ENCODE data around the gene EEF1B2. TPM values are rescaled to one million over a fixed set of nuclear protein-coding genes. Genes with fewer than 3 reads are reported as not detected.

EEF1B2 gene
- polyA plus RNA-seq (2012; ENCODE audit: insufficient read length, low read depth), result 471 TPM

DNA sequence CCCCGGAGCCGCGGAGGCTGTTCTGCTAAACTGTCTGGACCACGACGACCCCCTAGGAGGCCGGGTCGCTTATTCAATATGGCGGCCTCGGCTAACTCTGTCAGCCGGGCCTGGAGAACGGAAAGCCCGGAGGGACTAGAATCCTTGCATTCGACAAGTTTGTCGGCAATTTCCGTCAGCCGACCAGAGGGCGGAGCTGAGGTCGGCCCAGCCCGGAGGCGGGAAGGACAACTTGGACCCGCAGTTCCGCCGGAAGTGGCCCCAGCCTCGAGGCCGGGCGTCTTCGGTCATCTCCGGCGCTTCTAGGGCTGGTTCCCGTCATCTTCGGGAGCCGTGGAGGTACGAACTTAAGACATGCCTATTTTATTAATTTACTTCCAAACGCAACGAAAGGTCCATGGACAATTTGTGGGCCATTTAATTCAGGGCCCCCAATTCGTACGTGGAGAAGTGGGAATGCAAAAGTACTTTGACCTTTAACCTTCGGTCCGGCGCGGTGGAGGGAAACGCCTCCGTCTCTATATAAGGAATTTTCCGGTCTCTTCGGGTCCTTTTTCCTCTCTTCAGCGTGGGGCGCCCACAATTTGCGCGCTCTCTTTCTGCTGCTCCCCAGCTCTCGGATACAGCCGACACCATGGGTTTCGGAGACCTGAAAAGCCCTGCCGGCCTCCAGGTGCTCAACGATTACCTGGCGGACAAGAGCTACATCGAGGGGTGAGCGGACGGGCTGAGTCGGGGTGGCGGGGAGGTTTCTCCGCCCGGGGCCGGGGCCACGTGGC, at the start of gene EEF1B2, which contains the start of gene NDUFS1:
EEF1B2 (plus strand) TSS at position 550 of the 779 bp plus-strand sequence; CDS start at position 635, 85 bp downstream.
NDUFS1 (minus strand) TSS at position 99 of the 779 bp plus-strand sequence. CDS start 5,766 bp downstream, outside the sequence.
- TF ChIP-seq POLR2AphosphoS5 (IDR thresholded peaks at IDR 0.05; ENCODE audit: low read depth, low read length), result peak; percentile 90
- no peak for TF ChIP-seq SIN3A (IDR thresholded peaks at IDR 0.05; ENCODE audit: borderline replicate concordance, insufficient read depth, low read length)
- TF ChIP-seq, protein P1, sequence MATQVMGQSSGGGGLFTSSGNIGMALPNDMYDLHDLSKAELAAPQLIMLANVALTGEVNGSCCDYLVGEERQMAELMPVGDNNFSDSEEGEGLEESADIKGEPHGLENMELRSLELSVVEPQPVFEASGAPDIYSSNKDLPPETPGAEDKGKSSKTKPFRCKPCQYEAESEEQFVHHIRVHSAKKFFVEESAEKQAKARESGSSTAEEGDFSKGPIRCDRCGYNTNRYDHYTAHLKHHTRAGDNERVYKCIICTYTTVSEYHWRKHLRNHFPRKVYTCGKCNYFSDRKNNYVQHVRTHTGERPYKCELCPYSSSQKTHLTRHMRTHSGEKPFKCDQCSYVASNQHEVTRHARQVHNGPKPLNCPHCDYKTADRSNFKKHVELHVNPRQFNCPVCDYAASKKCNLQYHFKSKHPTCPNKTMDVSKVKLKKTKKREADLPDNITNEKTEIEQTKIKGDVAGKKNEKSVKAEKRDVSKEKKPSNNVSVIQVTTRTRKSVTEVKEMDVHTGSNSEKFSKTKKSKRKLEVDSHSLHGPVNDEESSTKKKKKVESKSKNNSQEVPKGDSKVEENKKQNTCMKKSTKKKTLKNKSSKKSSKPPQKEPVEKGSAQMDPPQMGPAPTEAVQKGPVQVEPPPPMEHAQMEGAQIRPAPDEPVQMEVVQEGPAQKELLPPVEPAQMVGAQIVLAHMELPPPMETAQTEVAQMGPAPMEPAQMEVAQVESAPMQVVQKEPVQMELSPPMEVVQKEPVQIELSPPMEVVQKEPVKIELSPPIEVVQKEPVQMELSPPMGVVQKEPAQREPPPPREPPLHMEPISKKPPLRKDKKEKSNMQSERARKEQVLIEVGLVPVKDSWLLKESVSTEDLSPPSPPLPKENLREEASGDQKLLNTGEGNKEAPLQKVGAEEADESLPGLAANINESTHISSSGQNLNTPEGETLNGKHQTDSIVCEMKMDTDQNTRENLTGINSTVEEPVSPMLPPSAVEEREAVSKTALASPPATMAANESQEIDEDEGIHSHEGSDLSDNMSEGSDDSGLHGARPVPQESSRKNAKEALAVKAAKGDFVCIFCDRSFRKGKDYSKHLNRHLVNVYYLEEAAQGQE (IDR thresholded peaks at IDR 0.05; ENCODE audit: insufficient read depth in 1 of 2, low read depth in 2 of 2, low read length in 2 of 2), result 0 out of 4 replicates have a peak, but pooled peaks of 1 of the 2 experiments have one; percentile 41
- peak; percentile 57; the same call in 1 of the 2 replicates for TF ChIP-seq TAF1 (IDR thresholded peaks at IDR 0.05; ENCODE audit: borderline replicate concordance, insufficient read depth, low read length)
- TF ChIP-seq FOXP2 (optimal IDR thresholded peaks at IDR 0.05; ENCODE audit: borderline replicate concordance, extremely low read depth, extremely low read length, insufficient read depth), result peak; percentile 57

DNA sequence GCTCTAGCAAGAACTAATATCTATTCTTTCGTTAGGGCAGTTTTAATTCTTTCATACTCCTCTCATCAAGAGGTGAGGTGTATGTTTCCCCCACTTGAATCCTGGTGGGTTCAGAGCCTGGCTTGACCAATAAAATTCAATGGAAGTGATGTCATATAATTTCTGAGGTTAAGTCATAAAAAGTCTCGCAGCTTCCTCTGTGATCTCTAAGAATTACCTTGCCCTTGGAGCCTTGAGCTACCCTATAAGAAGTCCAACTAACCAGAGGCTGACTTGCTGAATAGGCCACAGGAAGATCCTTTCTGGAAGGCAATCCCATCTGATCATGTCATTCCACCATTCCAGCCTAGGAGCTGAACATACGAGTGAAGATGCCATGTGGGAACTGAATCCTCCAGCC, 47.6 kb upstream of the EEF1B2 start:
- no peak for TF ChIP-seq FOXP2 (optimal IDR thresholded peaks at IDR 0.05; ENCODE audit: borderline replicate concordance, extremely low read depth, extremely low read length, insufficient read depth)
- TF ChIP-seq SIN3A (IDR thresholded peaks at IDR 0.05; ENCODE audit: borderline replicate concordance, insufficient read depth, low read length), result no peak
- TF ChIP-seq, protein P1 (IDR thresholded peaks at IDR 0.05; ENCODE audit: insufficient read depth in 1 of 2, low read depth in 2 of 2, low read length in 2 of 2), result no peak

- no peak for TF ChIP-seq SIN3A (IDR thresholded peaks at IDR 0.05; ENCODE audit: borderline replicate concordance, insufficient read depth, low read length)
- no peak for TF ChIP-seq FOXP2 (optimal IDR thresholded peaks at IDR 0.05; ENCODE audit: borderline replicate concordance, extremely low read depth, extremely low read length, insufficient read depth)
These were observed 46.7 kb upstream of the EEF1B2 start for GRCh38 chr2:206112846-206113547.

DNA sequence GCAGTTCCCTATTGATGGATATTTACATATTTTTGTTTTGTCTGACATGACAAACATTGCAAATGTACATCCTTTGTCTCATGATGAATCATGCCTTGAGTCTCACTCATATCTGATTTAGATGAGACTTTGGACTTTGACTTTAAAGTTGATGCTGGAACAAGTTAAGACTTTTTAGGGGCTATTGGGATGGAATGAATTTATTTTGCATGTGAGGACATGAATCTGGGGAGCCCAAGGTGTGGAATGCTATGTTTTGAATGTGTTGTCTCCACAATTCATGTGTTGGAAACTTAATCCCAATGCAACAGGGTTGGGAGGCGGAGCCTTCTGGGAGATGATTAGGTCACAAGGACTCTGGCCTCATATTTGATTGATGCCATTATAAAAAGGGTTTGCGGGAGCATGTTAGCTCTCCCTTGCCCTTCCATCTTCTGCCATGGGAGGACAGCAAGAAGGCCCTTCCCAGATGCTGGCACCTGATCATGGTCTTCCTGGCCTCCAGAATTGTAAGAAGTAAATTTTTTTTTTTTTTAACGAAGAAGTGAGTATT, 44.6 kb upstream of the EEF1B2 start:
- TF ChIP-seq POLR2AphosphoS5 (IDR thresholded peaks at IDR 0.05; ENCODE audit: low read depth, low read length), result no peak
- TF ChIP-seq TAF1 (IDR thresholded peaks at IDR 0.05; ENCODE audit: borderline replicate concordance, insufficient read depth, low read length), result no peak
- TF ChIP-seq SIN3A (IDR thresholded peaks at IDR 0.05; ENCODE audit: borderline replicate concordance, insufficient read depth, low read length), result no peak
- TF ChIP-seq FOXP2 (optimal IDR thresholded peaks at IDR 0.05; ENCODE audit: borderline replicate concordance, extremely low read depth, extremely low read length, insufficient read depth), result no peak
- TF ChIP-seq, protein P1 (IDR thresholded peaks at IDR 0.05; ENCODE audit: insufficient read depth in 1 of 2, low read depth in 2 of 2, low read length in 2 of 2), result no peak

DNA sequence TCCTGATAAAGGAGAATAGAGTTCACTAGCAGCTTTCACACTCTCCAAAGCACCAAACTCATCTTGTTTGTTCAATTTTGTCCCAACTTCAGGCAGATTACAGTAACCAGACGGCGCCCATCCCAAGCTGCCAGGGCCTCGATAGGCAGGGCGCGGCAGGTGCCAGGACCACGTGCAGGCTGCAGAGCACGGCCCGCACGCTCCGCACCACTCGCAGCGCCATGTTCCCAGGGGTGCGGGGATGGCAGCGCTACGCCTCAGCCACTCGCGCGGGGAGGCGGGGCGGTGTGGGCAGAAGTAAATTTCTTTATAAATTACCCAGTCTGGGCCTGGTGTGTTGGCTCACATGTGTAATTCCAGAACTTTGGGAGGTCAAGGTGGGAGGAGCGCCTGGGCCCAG, 43.4 kb upstream of the EEF1B2 start:
- TF ChIP-seq TAF1 (IDR thresholded peaks at IDR 0.05; ENCODE audit: borderline replicate concordance, insufficient read depth, low read length) (no peak), POLR2AphosphoS5 (IDR thresholded peaks at IDR 0.05; ENCODE audit: low read depth, low read length) (no peak), FOXP2 (optimal IDR thresholded peaks at IDR 0.05; ENCODE audit: borderline replicate concordance, extremely low read depth, extremely low read length, insufficient read depth) (no peak)
